ENCODE measurements around the gene SDCBP2. TPM values are rescaled to one million over a fixed set of nuclear protein-coding genes. Genes with fewer than 3 reads are reported as not detected.

Gene SDCBP2
- total RNA-seq, 1 donor from 2014 or later: 2.9 TPM

DNA sequence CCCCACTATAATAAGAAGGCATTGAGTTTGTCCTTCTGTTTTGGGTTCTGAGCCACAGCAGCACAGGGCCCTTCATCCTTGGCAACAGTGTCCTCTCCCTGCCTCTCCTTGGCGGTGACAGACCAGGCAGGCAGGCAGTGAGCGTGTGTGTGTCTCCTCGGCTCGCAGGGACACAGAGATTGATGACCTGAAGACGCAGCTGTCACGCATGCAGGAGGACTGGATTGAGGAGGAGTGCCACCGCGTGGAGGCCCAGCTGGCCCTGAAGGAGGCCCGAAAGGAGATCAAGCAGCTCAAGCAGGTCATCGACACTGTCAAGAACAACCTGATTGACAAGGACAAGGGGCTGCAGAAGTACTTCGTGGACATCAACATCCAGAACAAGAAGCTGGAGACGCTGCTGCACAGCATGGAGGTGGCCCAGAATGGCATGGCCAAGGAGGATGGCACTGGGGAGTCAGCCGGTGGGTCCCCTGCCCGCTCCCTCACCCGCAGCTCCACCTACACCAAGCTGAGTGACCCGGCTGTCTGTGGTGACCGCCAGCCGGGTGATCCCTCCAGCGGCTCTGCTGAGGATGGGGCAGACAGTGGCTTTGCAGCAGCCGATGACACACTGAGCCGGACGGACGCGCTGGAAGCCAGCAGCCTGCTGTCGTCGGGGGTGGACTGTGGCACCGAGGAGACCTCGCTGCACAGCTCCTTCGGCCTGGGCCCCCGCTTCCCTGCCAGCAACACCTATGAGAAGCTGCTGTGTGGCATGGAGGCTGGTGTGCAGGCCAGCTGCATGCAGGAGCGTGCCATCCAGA, 24.0 kb downstream of the SDCBP2 start:
- H3K27me3 Mint-ChIP-seq (ENCODE audit: low read depth): no peaks in the 10 kb centered on the region
- H3K4me3 Mint-ChIP-seq: no peak overlapping the region
- H3K27ac Mint-ChIP-seq: no peak overlapping the region
- no peaks in the 10 kb centered on the region for H3K9me3 Mint-ChIP-seq
- TF ChIP-seq, protein P1, sequence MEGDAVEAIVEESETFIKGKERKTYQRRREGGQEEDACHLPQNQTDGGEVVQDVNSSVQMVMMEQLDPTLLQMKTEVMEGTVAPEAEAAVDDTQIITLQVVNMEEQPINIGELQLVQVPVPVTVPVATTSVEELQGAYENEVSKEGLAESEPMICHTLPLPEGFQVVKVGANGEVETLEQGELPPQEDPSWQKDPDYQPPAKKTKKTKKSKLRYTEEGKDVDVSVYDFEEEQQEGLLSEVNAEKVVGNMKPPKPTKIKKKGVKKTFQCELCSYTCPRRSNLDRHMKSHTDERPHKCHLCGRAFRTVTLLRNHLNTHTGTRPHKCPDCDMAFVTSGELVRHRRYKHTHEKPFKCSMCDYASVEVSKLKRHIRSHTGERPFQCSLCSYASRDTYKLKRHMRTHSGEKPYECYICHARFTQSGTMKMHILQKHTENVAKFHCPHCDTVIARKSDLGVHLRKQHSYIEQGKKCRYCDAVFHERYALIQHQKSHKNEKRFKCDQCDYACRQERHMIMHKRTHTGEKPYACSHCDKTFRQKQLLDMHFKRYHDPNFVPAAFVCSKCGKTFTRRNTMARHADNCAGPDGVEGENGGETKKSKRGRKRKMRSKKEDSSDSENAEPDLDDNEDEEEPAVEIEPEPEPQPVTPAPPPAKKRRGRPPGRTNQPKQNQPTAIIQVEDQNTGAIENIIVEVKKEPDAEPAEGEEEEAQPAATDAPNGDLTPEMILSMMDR (IDR thresholded peaks at IDR 0.05; ENCODE audit: unreplicated experiment): no peak
- no peak for DNase-seq (ENCODE audit: low spot score in 2 of 2, unreplicated experiment in 2 of 2)
- H3K36me3 Mint-ChIP-seq: no peaks in the 10 kb centered on the region
- H3K4me1 Mint-ChIP-seq: no peaks in the 10 kb centered on the region

DNA sequence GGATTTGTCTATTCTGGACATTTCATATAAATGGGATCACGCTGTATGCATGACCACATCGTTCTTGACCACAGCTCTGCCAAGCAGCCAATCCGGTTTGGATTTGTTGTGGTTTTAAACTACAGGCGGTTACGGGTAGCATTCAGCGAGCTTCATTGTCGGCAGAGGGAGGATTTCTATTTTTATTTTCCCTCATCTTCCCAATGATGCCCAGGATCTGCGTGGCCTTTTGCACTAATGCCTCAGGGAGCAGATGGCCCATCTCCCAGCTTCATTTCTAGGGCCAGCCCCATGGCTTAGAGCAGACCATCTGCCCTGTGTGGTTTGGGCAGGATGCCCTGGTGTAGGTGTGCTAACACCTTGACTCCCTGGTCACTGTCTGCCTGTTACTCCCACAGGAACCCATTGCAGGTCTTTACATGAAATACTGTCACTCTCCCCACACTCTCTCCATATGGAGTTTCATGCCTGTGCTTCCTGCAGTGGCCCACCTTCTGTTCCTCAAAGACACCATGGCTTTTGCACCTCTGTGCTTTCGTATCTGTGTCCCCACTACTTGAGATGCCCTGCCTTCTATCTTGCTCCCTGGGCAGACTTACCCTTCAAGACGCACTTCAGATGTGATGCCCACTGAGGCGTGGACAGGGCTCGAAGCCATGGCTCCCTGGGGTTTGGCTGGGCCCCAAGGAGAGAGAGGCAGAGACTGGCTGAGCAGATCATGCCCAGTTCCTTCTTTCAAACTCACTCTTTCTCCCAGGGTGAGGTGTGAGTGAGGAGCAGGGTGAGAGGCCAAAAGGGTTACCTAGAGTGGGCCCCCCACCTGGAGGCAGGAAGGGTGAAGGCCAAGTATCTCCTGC, 26.0 kb downstream of the SDCBP2 start:
- H3K27me3 Mint-ChIP-seq (ENCODE audit: low read depth): no peaks in the 10 kb centered on the region
- H3K4me1 Mint-ChIP-seq: no peaks in the 10 kb centered on the region
- TF ChIP-seq, protein P1 (IDR thresholded peaks at IDR 0.05; ENCODE audit: unreplicated experiment): no peak
- no peak for DNase-seq (ENCODE audit: low spot score in 2 of 2, unreplicated experiment in 2 of 2)
- no peak overlapping the region for H3K27ac Mint-ChIP-seq
- H3K4me3 Mint-ChIP-seq: no peak overlapping the region
- H3K9me3 Mint-ChIP-seq: no peaks in the 10 kb centered on the region
- no peaks in the 10 kb centered on the region for H3K36me3 Mint-ChIP-seq

DNA sequence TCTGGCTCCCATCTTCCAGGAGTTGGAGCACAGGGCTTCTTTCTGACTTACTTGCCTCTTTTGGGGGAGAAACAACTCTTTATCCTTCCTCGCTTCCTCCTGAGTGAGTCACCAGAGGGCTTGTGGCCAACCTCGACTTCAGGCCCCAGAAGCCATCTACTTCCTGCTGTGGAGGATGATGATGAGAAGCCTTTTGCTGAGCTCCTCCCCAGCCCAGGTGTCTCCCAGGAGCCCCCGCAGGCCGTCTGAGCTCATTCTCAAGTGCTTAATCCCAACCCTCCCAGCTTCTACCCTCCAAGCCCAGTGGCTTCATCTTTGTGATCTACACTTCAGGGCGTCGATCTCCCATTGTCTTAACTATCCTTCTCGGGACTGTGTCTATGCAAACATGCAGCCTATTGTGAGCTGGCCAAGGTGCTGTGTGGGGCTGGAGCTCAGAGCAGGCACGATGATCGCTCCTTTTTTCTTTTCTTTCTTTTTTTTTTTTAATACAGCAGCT, 27.9 kb downstream of the SDCBP2 start:
- TF ChIP-seq, protein P1 (IDR thresholded peaks at IDR 0.05; ENCODE audit: unreplicated experiment): no peak
- DNase-seq (ENCODE audit: low spot score in 2 of 2, unreplicated experiment in 2 of 2): no peak
- no peaks in the 10 kb centered on the region for H3K9me3 Mint-ChIP-seq
- no peaks in the 10 kb centered on the region for H3K36me3 Mint-ChIP-seq
- no peaks in the 10 kb centered on the region for H3K4me1 Mint-ChIP-seq
- no peak overlapping the region for H3K4me3 Mint-ChIP-seq
- no peaks in the 10 kb centered on the region for H3K27me3 Mint-ChIP-seq (ENCODE audit: low read depth)
- no peak overlapping the region for H3K27ac Mint-ChIP-seq

DNA sequence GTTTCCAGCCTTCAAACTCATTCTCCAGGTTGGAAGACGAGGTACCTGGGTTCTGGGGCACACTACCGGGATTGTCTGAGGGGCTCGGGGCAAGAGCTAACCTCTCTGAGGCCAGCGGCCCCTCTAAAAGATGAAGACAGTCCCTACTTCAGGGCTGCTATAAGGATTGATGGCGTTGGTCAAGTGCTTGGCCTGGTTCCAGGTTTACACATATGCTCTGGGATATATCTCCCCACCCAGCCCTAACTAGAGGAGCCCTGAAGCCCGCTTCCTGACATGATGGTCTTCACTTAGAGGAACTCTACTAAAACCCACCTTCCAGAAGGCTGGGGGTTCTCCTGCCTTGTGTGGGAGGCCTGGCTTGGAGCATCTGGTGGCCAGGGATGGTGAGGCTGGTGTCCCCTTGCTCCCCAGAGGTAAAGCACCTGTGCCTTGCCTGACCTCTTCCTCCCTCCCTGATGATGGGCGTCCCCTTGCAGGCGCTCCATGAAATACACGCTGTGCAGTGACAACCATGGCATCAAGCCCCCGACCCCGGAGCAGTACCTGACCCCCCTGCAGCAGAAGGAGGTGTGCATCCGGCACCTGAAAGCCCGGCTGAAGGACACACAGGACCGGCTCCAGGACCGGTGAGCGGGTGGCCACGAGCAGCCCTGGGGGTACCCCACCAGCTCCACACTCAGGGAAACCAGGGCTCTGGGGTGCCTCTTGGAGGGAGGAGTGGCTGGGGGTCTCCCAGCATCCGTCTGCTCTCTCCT, 28.7 kb downstream of the SDCBP2 start:
- Mint-ChIP-seq H3K27me3 (ENCODE audit: low read depth) (no peaks in the 10 kb centered on the region), H3K36me3 (no peaks in the 10 kb centered on the region), H3K27ac (no peak overlapping the region), H3K9me3 (no peaks in the 10 kb centered on the region), H3K4me3 (no peak overlapping the region), H3K4me1 (no peaks in the 10 kb centered on the region)
- no peak for DNase-seq (ENCODE audit: low spot score in 2 of 2, unreplicated experiment in 2 of 2)
- TF ChIP-seq, protein P1 (IDR thresholded peaks at IDR 0.05; ENCODE audit: unreplicated experiment): no peak

DNA sequence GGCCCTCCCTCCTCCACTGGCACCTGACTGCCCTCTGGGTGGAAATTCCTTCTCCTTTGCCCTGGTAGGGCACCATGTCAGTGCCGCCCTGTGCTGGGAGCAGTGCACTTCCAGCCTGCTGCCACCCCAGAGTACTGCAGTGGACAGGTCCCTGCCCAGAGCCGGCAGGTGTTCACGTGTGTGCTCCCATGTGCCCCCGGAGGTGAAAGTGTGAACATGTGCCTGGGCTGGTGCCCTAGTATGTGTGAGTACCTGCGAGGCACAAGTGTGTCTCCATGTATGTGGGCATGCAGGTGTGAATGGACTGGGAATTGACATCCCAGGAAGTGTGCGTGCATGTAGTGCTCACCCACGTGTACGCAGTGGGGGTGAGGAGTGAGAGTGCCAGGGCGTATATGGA, 29.4 kb downstream of the SDCBP2 start:
- Mint-ChIP-seq H3K36me3 (no peaks in the 10 kb centered on the region), H3K9me3 (no peaks in the 10 kb centered on the region), H3K4me1 (no peaks in the 10 kb centered on the region), H3K27ac (no peak overlapping the region), H3K4me3 (no peak overlapping the region), H3K27me3 (ENCODE audit: low read depth) (no peaks in the 10 kb centered on the region)
- no peak for DNase-seq (ENCODE audit: low spot score in 2 of 2, unreplicated experiment in 2 of 2)
- TF ChIP-seq, protein P1 (IDR thresholded peaks at IDR 0.05; ENCODE audit: unreplicated experiment): no peak
